Measurements from ENCODE around the gene UBE2A. TPM values are rescaled to one million over a fixed set of nuclear protein-coding genes. Genes with fewer than 3 reads are reported as not detected.

The UBE2A gene
- total and polyA plus RNA-seq, 2 of the 13 experiments (the other 11 are each of a cell fraction or from before 2014, with no cell fraction given): 17.0 to 30.5 TPM

DNA sequence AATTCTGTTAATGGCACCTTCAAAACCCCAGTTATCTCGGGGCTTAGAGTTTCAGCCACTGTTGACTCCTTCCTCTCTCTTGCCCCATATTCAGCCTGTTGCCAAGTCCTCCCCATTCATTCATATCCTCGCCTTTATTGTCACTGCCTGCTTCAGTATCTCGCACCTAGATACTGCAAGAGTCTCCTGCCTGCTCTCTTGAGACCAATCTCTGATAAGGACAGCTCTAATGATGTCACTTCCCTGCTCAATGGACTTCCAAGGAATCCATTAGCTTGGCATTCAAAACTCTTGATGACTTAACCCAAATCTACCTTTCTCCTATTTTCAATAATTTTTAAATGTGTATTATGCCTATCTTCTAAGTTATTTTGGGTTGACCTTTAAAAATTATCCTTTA, 1.1 kb upstream of the UBE2A start:
- no peak overlapping the region for H3K27ac ChIP-seq (ENCODE audit: extremely low read length, insufficient read depth, low read length)
- ChIA-PET CTCF (ENCODE audit: low intra/inter-chr PET ratio, low total read pairs) (no interaction called here), POLR2A (interaction anchor here (0.6 to 2.6 kb wide), 6 partner anchors 8 to 218 kb away, joined by 3 to 13 read pairs (median 6); partner anchors contain the start of genes RPL39, SEPTIN6 and STEEP1)
- no peak overlapping the region for H2AFZ ChIP-seq (ENCODE audit: low read length)
- ATAC-seq (no peak), FAIRE-seq (no peak), DNase-seq (ENCODE audit: low spot score) (no peak)
- intact Hi-C loops (cut with micrococcal nuclease; ENCODE audit: unreplicated experiment) (no loop called here), in situ Hi-C loops (cut with HindIII; ENCODE audit: extremely low pct_ligation_motif_present, low pct_unique_long_range_greater_than_20kb) (no loop called here)
- TSS peak; percentile 79 for BruUV-seq (replicated peaks)
- H3K4me2 ChIP-seq (ENCODE audit: low read depth, low read length): peak overlapping the region; percentile 77
- H3K9me3 ChIP-seq (ENCODE audit: low read length): no peaks in the 10 kb centered on the region
- H3K36me3 ChIP-seq (replicated peaks in 1 of 2; ENCODE audit: control insufficient read depth in 1 of 2, insufficient read depth in 2 of 2, low read length in 2 of 2): no peaks in the 10 kb centered on the region
- H4K20me1 ChIP-seq (ENCODE audit: insufficient read depth, low read length): no peaks in the 10 kb centered on the region
- peak overlapping the region; percentile 75 for H3K9ac ChIP-seq (ENCODE audit: insufficient read depth, low read depth, low read length)
- 65% methylated on average over 3 of the region's 3 CpGs for WGBS (ENCODE audit: low lambda C conversion rate)
- peaks cover 7% of the 10 kb centered on the region for H3K79me2 ChIP-seq (ENCODE audit: insufficient read depth, low read length)
- H3K4me3 ChIP-seq (replicated peaks in 1 of 3; ENCODE audit: insufficient read depth in 1 of 3, low read depth in 2 of 3, low read length in 3 of 3): peak overlapping the region; percentile 78 to 85 (median 79); a peak in 5 of 6 replicates
- no peaks in the 10 kb centered on the region for H3K27me3 ChIP-seq (ENCODE audit: control insufficient read depth in 1 of 2, insufficient read depth in 2 of 2, low read length in 2 of 2)
- peaks cover 30% of the 10 kb centered on the region; the same call in 1 of the 2 replicates for H3K4me1 ChIP-seq (ENCODE audit: insufficient read depth, low read length)
- TF ChIP-seq, protein P1, sequence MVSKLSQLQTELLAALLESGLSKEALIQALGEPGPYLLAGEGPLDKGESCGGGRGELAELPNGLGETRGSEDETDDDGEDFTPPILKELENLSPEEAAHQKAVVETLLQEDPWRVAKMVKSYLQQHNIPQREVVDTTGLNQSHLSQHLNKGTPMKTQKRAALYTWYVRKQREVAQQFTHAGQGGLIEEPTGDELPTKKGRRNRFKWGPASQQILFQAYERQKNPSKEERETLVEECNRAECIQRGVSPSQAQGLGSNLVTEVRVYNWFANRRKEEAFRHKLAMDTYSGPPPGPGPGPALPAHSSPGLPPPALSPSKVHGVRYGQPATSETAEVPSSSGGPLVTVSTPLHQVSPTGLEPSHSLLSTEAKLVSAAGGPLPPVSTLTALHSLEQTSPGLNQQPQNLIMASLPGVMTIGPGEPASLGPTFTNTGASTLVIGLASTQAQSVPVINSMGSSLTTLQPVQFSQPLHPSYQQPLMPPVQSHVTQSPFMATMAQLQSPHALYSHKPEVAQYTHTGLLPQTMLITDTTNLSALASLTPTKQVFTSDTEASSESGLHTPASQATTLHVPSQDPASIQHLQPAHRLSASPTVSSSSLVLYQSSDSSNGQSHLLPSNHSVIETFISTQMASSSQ (IDR thresholded peaks at IDR 0.05; ENCODE audit: low read depth): no peak
- TF ChIP-seq, protein P1 (CRISPR knock-in tag; IDR thresholded peaks at IDR 0.05; ENCODE audit: borderline replicate concordance): no peak
- TF ChIP-seq GABPA (IDR thresholded peaks at IDR 0.05; ENCODE audit: low read depth, low read length): no peak
- no peak for TF ChIP-seq GABPA (CRISPR knock-in tag; IDR thresholded peaks at IDR 0.05; ENCODE audit: low read depth)
- TF ChIP-seq, protein P2, sequence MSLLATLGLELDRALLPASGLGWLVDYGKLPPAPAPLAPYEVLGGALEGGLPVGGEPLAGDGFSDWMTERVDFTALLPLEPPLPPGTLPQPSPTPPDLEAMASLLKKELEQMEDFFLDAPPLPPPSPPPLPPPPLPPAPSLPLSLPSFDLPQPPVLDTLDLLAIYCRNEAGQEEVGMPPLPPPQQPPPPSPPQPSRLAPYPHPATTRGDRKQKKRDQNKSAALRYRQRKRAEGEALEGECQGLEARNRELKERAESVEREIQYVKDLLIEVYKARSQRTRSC (CRISPR knock-in tag; IDR thresholded peaks at IDR 0.05; ENCODE audit: low read depth): no peak
- TF ChIP-seq, protein P3, sequence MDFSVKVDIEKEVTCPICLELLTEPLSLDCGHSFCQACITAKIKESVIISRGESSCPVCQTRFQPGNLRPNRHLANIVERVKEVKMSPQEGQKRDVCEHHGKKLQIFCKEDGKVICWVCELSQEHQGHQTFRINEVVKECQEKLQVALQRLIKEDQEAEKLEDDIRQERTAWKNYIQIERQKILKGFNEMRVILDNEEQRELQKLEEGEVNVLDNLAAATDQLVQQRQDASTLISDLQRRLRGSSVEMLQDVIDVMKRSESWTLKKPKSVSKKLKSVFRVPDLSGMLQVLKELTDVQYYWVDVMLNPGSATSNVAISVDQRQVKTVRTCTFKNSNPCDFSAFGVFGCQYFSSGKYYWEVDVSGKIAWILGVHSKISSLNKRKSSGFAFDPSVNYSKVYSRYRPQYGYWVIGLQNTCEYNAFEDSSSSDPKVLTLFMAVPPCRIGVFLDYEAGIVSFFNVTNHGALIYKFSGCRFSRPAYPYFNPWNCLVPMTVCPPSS (IDR thresholded peaks at IDR 0.05): no peak
- TF ChIP-seq, protein P4, sequence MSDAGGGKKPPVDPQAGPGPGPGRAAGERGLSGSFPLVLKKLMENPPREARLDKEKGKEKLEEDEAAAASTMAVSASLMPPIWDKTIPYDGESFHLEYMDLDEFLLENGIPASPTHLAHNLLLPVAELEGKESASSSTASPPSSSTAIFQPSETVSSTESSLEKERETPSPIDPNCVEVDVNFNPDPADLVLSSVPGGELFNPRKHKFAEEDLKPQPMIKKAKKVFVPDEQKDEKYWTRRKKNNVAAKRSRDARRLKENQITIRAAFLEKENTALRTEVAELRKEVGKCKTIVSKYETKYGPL (CRISPR knock-in tag; IDR thresholded peaks at IDR 0.05): no peak
- no peak for TF ChIP-seq FOXA3 (CRISPR knock-in tag; IDR thresholded peaks at IDR 0.05)
- TF ChIP-seq, protein P5, sequence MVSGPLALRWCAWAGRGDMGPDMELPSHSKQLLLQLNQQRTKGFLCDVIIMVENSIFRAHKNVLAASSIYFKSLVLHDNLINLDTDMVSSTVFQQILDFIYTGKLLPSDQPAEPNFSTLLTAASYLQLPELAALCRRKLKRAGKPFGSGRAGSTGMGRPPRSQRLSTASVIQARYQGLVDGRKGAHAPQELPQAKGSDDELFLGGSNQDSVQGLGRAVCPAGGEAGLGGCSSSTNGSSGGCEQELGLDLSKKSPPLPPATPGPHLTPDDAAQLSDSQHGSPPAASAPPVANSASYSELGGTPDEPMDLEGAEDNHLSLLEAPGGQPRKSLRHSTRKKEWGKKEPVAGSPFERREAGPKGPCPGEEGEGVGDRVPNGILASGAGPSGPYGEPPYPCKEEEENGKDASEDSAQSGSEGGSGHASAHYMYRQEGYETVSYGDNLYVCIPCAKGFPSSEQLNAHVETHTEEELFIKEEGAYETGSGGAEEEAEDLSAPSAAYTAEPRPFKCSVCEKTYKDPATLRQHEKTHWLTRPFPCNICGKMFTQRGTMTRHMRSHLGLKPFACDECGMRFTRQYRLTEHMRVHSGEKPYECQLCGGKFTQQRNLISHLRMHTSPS (CRISPR knock-in tag; IDR thresholded peaks at IDR 0.05; ENCODE audit: low read depth): no peak

Data from HepG2 (cell line).